HG02678 (cell line): ENCODE data around the gene NOL4L.
A peak's percentile ranks its signal among the peaks of the same experiment; 100 is the strongest.

ENCODE experiments used
- ATAC-seq: cut with Tn5 transposase; IDR thresholded peaks from one replicate; pipeline ENCODE4 v1.9.1; 2021; ENCODE audit warnings: mild to moderate bottlenecking, moderate library complexity; ENCODE audit not compliant: unreplicated experiment

Gene NOL4L

GRCh38 chr20:32543570-32544259 is 41.4 kb downstream of the NOL4L start:
- ATAC-seq, result no peak

- no peak for ATAC-seq
These were observed 42.9 kb downstream of the NOL4L start for GRCh38 chr20:32542259-32542615.

- ATAC-seq, result no peak
These were observed 43.5 kb downstream of the NOL4L start for GRCh38 chr20:32541323-32542258.

GRCh38 chr20:32539817-32540675 is 45.1 kb downstream of the NOL4L start:
- peak; percentile 42 for ATAC-seq

- no peak for ATAC-seq
These were observed 45.9 kb downstream of the NOL4L start for GRCh38 chr20:32539026-32539816.

- no peak for ATAC-seq
These were observed 46.6 kb downstream of the NOL4L start for GRCh38 chr20:32538526-32538939.

GRCh38 chr20:32537657-32538525 is 47.2 kb downstream of the NOL4L start:
- no peak for ATAC-seq

GRCh38 chr20:32536851-32537656 is 48.1 kb downstream of the NOL4L start:
- peak; percentile 23 for ATAC-seq

- peak; percentile 43 for ATAC-seq
These were observed 48.9 kb downstream of the NOL4L start for GRCh38 chr20:32535953-32536823.

GRCh38 chr20:32535316-32535952 is 49.7 kb downstream of the NOL4L start:
- no peak for ATAC-seq

- no peak for ATAC-seq
These were observed 50.4 kb downstream of the NOL4L start for GRCh38 chr20:32534661-32535240.

- ATAC-seq, result no peak
These were observed 51.4 kb downstream of the NOL4L start for GRCh38 chr20:32533732-32534131.

GRCh38 chr20:32532246-32532645 is 52.9 kb downstream of the NOL4L start:
- ATAC-seq, result no peak

GRCh38 chr20:32528905-32529670 is 56.0 kb downstream of the NOL4L start:
- no peak for ATAC-seq

- ATAC-seq, result no peak
These were observed 56.8 kb downstream of the NOL4L start for GRCh38 chr20:32528171-32528891.
